GM19328 (cell line): ENCODE data around the gene PITPNM1.
A peak's percentile ranks its signal among the peaks of the same experiment; 100 is the strongest.
"Not testable (repeated sequence)": the region's sequence is repeated elsewhere in the genome, so short reads cannot be mapped to it uniquely, and the experiment has no call there.

Experiments used
- ATAC-seq: cut with Tn5 transposase; IDR thresholded peaks from one replicate; pipeline ENCODE4 v1.9.1; 2021; ENCODE audit warnings: mild to moderate bottlenecking, moderate library complexity; ENCODE audit not compliant: unreplicated experiment

The PITPNM1 gene

GRCh38 chr11:67491276-67492068, 13.7 kb downstream of the PITPNM1 start:
- no peak for ATAC-seq

- no peak for ATAC-seq
Observed at GRCh38 chr11:67490727-67491065, 14.5 kb downstream of the PITPNM1 start.

GRCh38 chr11:67489885-67490726, 15.1 kb downstream of the PITPNM1 start:
- ATAC-seq: no peak

GRCh38 chr11:67489203-67489884, 15.8 kb downstream of the PITPNM1 start:
- no peak for ATAC-seq

GRCh38 chr11:67486481-67487195, 18.5 kb downstream of the PITPNM1 start:
- ATAC-seq: peak; percentile 37

GRCh38 chr11:67485873-67486361, 19.2 kb downstream of the PITPNM1 start:
- not testable (repeated sequence) for ATAC-seq

GRCh38 chr11:67484847-67485311, 20.3 kb downstream of the PITPNM1 start:
- no peak for ATAC-seq

GRCh38 chr11:67483831-67484665, 21.1 kb downstream of the PITPNM1 start:
- ATAC-seq: no peak

- peak; percentile 59 for ATAC-seq
Observed at GRCh38 chr11:67482827-67483798, 22.1 kb downstream of the PITPNM1 start, which contains the start of gene AIP. TSS of gene AIP (plus strand) at chr11:67483026. CDS start at chr11:67483159, 133 bp downstream.

- peak; percentile 11 for ATAC-seq
Observed at GRCh38 chr11:67482275-67482826, 22.8 kb downstream of the PITPNM1 start.

GRCh38 chr11:67477344-67478050, 27.7 kb downstream of the PITPNM1 start:
- not testable (repeated sequence) for ATAC-seq

GRCh38 chr11:67476692-67477091, 28.5 kb downstream of the PITPNM1 start:
- not testable (repeated sequence) for ATAC-seq

GRCh38 chr11:67472882-67473281, 32.3 kb downstream of the PITPNM1 start:
- no peak for ATAC-seq

- no peak for ATAC-seq
Observed at GRCh38 chr11:67470337-67471002, 34.7 kb downstream of the PITPNM1 start.

- no peak for ATAC-seq
Observed at GRCh38 chr11:67469508-67469811, 35.7 kb downstream of the PITPNM1 start.

GRCh38 chr11:67468759-67469507, 36.2 kb downstream of the PITPNM1 start, which contains the start of gene TMEM134:
TSS of gene TMEM134 (minus strand) at chr11:67469251. CDS start at chr11:67469192, 59 bp downstream.
- ATAC-seq: peak; percentile 72
